GM23248 (cell line): Measurements from ENCODE around the gene TNFAIP8L3.

Experiments used
- EZH2 ChIP-seq: fragments of 200-600 bp; sonication (generic); IDR thresholded peaks from 2 replicates; pipeline ENCODE4 v1.6.1; 2018; ENCODE audit warnings: antibody characterized with exemption, mild to moderate bottlenecking; ENCODE audit not compliant: insufficient read depth, poor library complexity, severe bottlenecking
- EZH2phosphoT487 ChIP-seq: fragments of 200-600 bp; sonication (generic); IDR thresholded peaks from 2 replicates; pipeline ENCODE4 v1.6.1; 2018; ENCODE audit warnings: antibody characterized with exemption, moderate library complexity, mild to moderate bottlenecking, low read depth; ENCODE audit not compliant: insufficient read depth

GRCh38 chr15:51121631-51122225 is 27.0 kb upstream of the TNFAIP8L3 start:
- TF ChIP-seq EZH2 (no peak), EZH2phosphoT487 (no peak)
